GM12878 (cell line): ENCODE measurements around the gene INF2. TPM values are rescaled to one million over a fixed set of nuclear protein-coding genes. Genes with fewer than 3 reads are reported as not detected.

Experiments used
- ATF3 ChIP-seq: IDR thresholded peaks from 2 replicates; pipeline ENCODE4 v1.6.1; 2011; ENCODE audit warnings: low read depth, mild to moderate bottlenecking, low read length, moderate library complexity, borderline replicate concordance; ENCODE audit errors: extremely low read depth
- ELK1 ChIP-seq: IDR thresholded peaks from 2 replicates; pipeline ENCODE4 v1.6.1; 2012; ENCODE audit warnings: low read depth, low read length, improper control_type of control experiment
- EP300 ChIP-seq, 2 experiments: fragments of 150-350 bp in 1 of 2; IDR thresholded peaks; 2 replicates each; pipeline ENCODE4 v1.6.1; 2011 to 2012; ENCODE audit warnings: low read depth in 2 of 2, low read length in 2 of 2, borderline replicate concordance in 1 of 2, improper control_type of control experiment in 1 of 2, inconsistent platforms in 1 of 2; ENCODE audit not compliant: control insufficient read depth in 1 of 2
- ESRRA ChIP-seq: IDR thresholded peaks from 2 replicates; pipeline ENCODE4 v1.6.1; 2012; ENCODE audit warnings: mild to moderate bottlenecking, low read length, improper control_type of control experiment
- FOS ChIP-seq: IDR thresholded peaks from 3 replicates; pipeline ENCODE4 v1.6.1; 2011; ENCODE audit warnings: borderline replicate concordance; ENCODE audit not compliant: insufficient read length; ENCODE audit errors: extremely low read depth
- GATAD2B ChIP-seq: fragments of 450-650 bp; conservative IDR thresholded peaks from 2 replicates; pipeline ENCODE4 v1.6.1; 2017; ENCODE audit warnings: low read depth, mild to moderate bottlenecking, moderate library complexity
- MTA2 ChIP-seq: fragments of 450-650 bp; IDR thresholded peaks from 2 replicates; pipeline ENCODE4 v1.6.1; 2016; ENCODE audit warnings: low read depth, mild to moderate bottlenecking, moderate library complexity
- MYC ChIP-seq: IDR thresholded peaks from 2 replicates; pipeline ENCODE4 v1.6.1; 2011; ENCODE audit warnings: mild to moderate bottlenecking, low read length, moderate library complexity, inconsistent platforms; ENCODE audit not compliant: insufficient read depth, insufficient replicate concordance, insufficient read length, severe bottlenecking
- POU2F2 ChIP-seq: IDR thresholded peaks from 3 replicates; pipeline ENCODE4 v1.6.1; 2011; ENCODE audit warnings: low read depth, mild to moderate bottlenecking, low read length, borderline replicate concordance
- SMAD5 ChIP-seq: IDR thresholded peaks from 2 replicates; pipeline ENCODE4 v1.6.1; 2016; ENCODE audit warnings: antibody characterized with exemption, low read depth
- SMC3 ChIP-seq: IDR thresholded peaks from 2 replicates; pipeline ENCODE4 v1.6.1; 2011; ENCODE audit warnings: low read length, improper control_type of control experiment, borderline replicate concordance
- SRF ChIP-seq, 2 experiments: IDR thresholded peaks; 2 replicates each; pipeline ENCODE4 v1.6.1; 2011; ENCODE audit warnings: low read depth in 2 of 2, low read length in 2 of 2, mild to moderate bottlenecking in 1 of 2, moderate library complexity in 1 of 2
- YBX1 ChIP-seq: fragments of 450-650 bp; IDR thresholded peaks from 2 replicates; pipeline ENCODE4 v1.6.1; 2016; ENCODE audit warnings: antibody characterized with exemption
- ZNF207 ChIP-seq: fragments of 450-650 bp; IDR thresholded peaks from 2 replicates; pipeline ENCODE4 v1.6.1; 2014; ENCODE audit warnings: antibody characterized with exemption, mild to moderate bottlenecking, borderline replicate concordance
- ZNF217 ChIP-seq: fragments of 450-650 bp; IDR thresholded peaks from 2 replicates; pipeline ENCODE4 v1.6.1; 2017; ENCODE audit warnings: antibody characterized with exemption, mild to moderate bottlenecking
- ZSCAN29 ChIP-seq: fragments of 450-650 bp; IDR thresholded peaks from 2 replicates; pipeline ENCODE4 v1.6.1; 2017; ENCODE audit warnings: mild to moderate bottlenecking, moderate library complexity
- polyA plus RNA-seq, 11 experiments: library from polyadenylated mRNA; depleted of rRNA in 4 of 11; unstranded in 6 of 11; stranded (reverse) in 5 of 11; fragments of >200 nt; fragmentation: Nextera tagmentation in 4 of 11; fragmentation: Illumina TruSeq in 1 of 11; extraction: Ambion mirVana in 4 of 11; extraction: Trizol in 1 of 11; gene quantifications; 1 replicate in 1 of 11; 2 replicates in 10 of 11; pipeline versions ENCODE4 v1.2.1 to v1.2.3, GENCODE V29; 2011 to 2016; ENCODE audit warnings: inconsistent platforms in 2 of 11, missing spikeins in 2 of 11, low read depth in 1 of 11
- total RNA-seq, 4 experiments: library from RNA; depleted of rRNA in 3 of 4; stranded (reverse); fragments of >200 nt in 3 of 4; fragmentation: Illumina TruSeq in 1 of 4; extraction: Trizol in 1 of 4; gene quantifications; 2 replicates each; pipeline versions ENCODE4 v1.2.1 to v1.2.3, GENCODE V29; 2013 to 2021
- TF ChIP-seq, protein P1 (sequence below): fragments of 450-650 bp; formaldehyde crosslinking; IDR thresholded peaks from 2 replicates; pipeline ENCODE4 v1.4.0; 2020; ENCODE audit warnings: mild to moderate bottlenecking, moderate library complexity
- TF ChIP-seq, protein P2 (sequence below): fragments of 450-650 bp; IDR thresholded peaks from 2 replicates; pipeline ENCODE4 v1.6.1; 2017; ENCODE audit warnings: mild to moderate bottlenecking, low read depth, inconsistent platforms; ENCODE audit not compliant: poor library complexity, severe bottlenecking
- TF ChIP-seq, protein P3 (sequence below), 3 experiments: IDR thresholded peaks in 2 of 3; conservative IDR thresholded peaks in 1 of 3; 2 replicates each; pipeline ENCODE4 v1.5.1; 2011; ENCODE audit warnings: low read depth in 3 of 3, low read length in 3 of 3, mild to moderate bottlenecking in 3 of 3, control low read depth in 2 of 3, moderate library complexity in 2 of 3, inconsistent platforms in 1 of 3, mixed read lengths in 1 of 3; ENCODE audit not compliant: control insufficient read depth in 2 of 3, insufficient read depth in 1 of 3; ENCODE audit errors: extremely low read depth in 1 of 3

The INF2 gene
- total and polyA plus RNA-seq, 10 of the 15 experiments (the other 5 are each of a cell fraction or from before 2014, with no cell fraction given), result 0.72 to 43.2 (median 8.3) TPM

DNA sequence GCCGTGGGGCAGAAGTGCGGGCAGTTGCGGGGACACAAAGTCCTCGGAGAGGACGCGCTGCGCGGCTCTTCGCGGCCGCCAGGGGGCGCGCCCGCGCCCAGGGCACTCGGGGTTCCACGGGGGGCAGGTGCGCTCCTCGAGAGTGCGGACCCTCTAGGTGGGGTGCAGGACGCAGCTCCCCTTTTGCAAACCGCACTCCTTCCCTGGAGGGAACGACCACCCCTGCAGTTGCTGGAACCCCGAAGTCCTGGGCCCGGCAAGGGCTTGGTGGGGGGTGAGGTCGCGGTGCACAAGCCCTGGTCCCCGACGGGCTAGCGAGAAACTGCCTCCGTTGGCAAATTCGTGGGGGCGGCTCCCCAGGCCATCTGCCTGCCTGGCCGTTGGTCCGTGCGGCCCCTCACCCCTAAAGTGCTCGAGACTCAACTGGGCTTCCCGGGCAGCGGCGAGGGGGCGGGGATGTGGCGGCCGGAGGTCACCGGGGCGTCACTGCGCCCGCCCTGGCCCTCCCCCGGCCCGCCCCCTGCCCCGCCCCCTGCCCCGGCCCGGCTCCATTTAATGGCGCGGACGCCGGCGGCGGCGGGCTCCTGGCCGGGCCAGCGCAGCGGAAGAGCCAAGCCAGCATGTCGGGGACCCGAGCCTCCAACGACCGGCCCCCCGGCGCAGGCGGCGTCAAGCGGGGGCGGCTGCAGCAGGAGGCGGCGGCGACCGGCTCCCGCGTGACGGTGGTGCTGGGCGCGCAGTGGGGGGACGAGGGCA lies 34.4 kb downstream of the INF2 start, which contains the start of gene ADSS1 (continued):
- TF ChIP-seq, protein P1, sequence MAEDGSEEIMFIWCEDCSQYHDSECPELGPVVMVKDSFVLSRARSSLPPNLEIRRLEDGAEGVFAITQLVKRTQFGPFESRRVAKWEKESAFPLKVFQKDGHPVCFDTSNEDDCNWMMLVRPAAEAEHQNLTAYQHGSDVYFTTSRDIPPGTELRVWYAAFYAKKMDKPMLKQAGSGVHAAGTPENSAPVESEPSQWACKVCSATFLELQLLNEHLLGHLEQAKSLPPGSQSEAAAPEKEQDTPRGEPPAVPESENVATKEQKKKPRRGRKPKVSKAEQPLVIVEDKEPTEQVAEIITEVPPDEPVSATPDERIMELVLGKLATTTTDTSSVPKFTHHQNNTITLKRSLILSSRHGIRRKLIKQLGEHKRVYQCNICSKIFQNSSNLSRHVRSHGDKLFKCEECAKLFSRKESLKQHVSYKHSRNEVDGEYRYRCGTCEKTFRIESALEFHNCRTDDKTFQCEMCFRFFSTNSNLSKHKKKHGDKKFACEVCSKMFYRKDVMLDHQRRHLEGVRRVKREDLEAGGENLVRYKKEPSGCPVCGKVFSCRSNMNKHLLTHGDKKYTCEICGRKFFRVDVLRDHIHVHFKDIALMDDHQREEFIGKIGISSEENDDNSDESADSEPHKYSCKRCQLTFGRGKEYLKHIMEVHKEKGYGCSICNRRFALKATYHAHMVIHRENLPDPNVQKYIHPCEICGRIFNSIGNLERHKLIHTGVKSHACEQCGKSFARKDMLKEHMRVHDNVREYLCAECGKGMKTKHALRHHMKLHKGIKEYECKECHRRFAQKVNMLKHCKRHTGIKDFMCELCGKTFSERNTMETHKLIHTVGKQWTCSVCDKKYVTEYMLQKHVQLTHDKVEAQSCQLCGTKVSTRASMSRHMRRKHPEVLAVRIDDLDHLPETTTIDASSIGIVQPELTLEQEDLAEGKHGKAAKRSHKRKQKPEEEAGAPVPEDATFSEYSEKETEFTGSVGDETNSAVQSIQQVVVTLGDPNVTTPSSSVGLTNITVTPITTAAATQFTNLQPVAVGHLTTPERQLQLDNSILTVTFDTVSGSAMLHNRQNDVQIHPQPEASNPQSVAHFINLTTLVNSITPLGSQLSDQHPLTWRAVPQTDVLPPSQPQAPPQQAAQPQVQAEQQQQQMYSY, result no peak
- TF ChIP-seq ESRRA (no peak), GATAD2B (peak; percentile 75), MYC (no peak), FOS (no peak), ELK1 (no peak), MTA2 (no peak), YBX1 (no peak), SRF (IDR thresholded peaks at IDR 0.05; ENCODE audit: low read depth in 2 of 2, low read length in 2 of 2) (no peak), ZNF207 (no peak), ZSCAN29 (no peak), SMC3 (peak; percentile 47; the same call in 1 of the 2 replicates), ZNF217 (peak; percentile 61; the same call in 1 of the 2 replicates), EP300 (IDR thresholded peaks at IDR 0.05; ENCODE audit: borderline replicate concordance in 1 of 2, control insufficient read depth in 1 of 2, low read depth in 2 of 2, low read length in 2 of 2) (no peak), ATF3 (no peak), POU2F2 (0 out of 3 replicates have a peak, but pooled peaks have one; percentile 12), SMAD5 (no peak)
- TF ChIP-seq, protein P2, sequence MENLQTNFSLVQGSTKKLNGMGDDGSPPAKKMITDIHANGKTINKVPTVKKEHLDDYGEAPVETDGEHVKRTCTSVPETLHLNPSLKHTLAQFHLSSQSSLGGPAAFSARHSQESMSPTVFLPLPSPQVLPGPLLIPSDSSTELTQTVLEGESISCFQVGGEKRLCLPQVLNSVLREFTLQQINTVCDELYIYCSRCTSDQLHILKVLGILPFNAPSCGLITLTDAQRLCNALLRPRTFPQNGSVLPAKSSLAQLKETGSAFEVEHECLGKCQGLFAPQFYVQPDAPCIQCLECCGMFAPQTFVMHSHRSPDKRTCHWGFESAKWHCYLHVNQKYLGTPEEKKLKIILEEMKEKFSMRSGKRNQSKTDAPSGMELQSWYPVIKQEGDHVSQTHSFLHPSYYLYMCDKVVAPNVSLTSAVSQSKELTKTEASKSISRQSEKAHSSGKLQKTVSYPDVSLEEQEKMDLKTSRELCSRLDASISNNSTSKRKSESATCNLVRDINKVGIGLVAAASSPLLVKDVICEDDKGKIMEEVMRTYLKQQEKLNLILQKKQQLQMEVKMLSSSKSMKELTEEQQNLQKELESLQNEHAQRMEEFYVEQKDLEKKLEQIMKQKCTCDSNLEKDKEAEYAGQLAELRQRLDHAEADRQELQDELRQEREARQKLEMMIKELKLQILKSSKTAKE, result no peak
- TF ChIP-seq, protein P3, sequence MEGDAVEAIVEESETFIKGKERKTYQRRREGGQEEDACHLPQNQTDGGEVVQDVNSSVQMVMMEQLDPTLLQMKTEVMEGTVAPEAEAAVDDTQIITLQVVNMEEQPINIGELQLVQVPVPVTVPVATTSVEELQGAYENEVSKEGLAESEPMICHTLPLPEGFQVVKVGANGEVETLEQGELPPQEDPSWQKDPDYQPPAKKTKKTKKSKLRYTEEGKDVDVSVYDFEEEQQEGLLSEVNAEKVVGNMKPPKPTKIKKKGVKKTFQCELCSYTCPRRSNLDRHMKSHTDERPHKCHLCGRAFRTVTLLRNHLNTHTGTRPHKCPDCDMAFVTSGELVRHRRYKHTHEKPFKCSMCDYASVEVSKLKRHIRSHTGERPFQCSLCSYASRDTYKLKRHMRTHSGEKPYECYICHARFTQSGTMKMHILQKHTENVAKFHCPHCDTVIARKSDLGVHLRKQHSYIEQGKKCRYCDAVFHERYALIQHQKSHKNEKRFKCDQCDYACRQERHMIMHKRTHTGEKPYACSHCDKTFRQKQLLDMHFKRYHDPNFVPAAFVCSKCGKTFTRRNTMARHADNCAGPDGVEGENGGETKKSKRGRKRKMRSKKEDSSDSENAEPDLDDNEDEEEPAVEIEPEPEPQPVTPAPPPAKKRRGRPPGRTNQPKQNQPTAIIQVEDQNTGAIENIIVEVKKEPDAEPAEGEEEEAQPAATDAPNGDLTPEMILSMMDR (IDR thresholded peaks at IDR 0.05 in 2 of 3, conservative IDR thresholded peaks at IDR 0.05 in 1 of 3; ENCODE audit: control insufficient read depth in 2 of 3, extremely low read depth in 1 of 3, insufficient read depth in 1 of 3, low read depth in 3 of 3, low read length in 3 of 3), result peak; percentile 67 to 93 (median 87)
